HG03575 (cell line): ENCODE data around the gene LYRM1.
"Not testable (repeated sequence)": the region's sequence is repeated elsewhere in the genome, so short reads cannot be mapped to it uniquely, and the experiment has no call there.

Experiments
- ATAC-seq: cut with Tn5 transposase; IDR thresholded peaks from one replicate; pipeline ENCODE4 v1.9.1; 2021; ENCODE audit not compliant: unreplicated experiment, insufficient number of reproducible peaks, low FRiP score; ENCODE audit errors: extremely low read depth

The LYRM1 gene

GRCh38 chr16:20900299-20901067 lies at the start of gene LYRM1, which contains the start of gene DCUN1D3:
TSS of gene LYRM1 (plus strand) at chr16:20900771. CDS start at chr16:20915556, 14,785 bp downstream.
TSS of gene DCUN1D3 (minus strand) at chr16:20900358. CDS start at chr16:20862538, 37,820 bp downstream.
- ATAC-seq: no peak

GRCh38 chr16:20850981-20851380 lies 49.6 kb upstream of the LYRM1 start:
- ATAC-seq: no peak

GRCh38 chr16:20851601-20852000 lies 49.0 kb upstream of the LYRM1 start:
- ATAC-seq: no peak

- no peak for ATAC-seq
These were observed 47.4 kb upstream of the LYRM1 start for GRCh38 chr16:20853143-20853542.

- no peak for ATAC-seq
These were observed 46.5 kb upstream of the LYRM1 start for GRCh38 chr16:20853981-20854620.

- ATAC-seq: no peak
These were observed 45.6 kb upstream of the LYRM1 start for GRCh38 chr16:20854963-20855362.

GRCh38 chr16:20857281-20857680 lies 43.3 kb upstream of the LYRM1 start:
- ATAC-seq: no peak

GRCh38 chr16:20859229-20859628 lies 41.3 kb upstream of the LYRM1 start:
- ATAC-seq: no peak

GRCh38 chr16:20859699-20860098 lies 40.9 kb upstream of the LYRM1 start:
- no peak for ATAC-seq

- no peak for ATAC-seq
These were observed 40.2 kb upstream of the LYRM1 start for GRCh38 chr16:20860361-20860760.

- not testable (repeated sequence) for ATAC-seq
These were observed 39.6 kb upstream of the LYRM1 start for GRCh38 chr16:20860995-20861394.

- no peak for ATAC-seq
These were observed 38.2 kb upstream of the LYRM1 start for GRCh38 chr16:20862162-20862960.

GRCh38 chr16:20864376-20864775 lies 36.2 kb upstream of the LYRM1 start:
- not testable (repeated sequence) for ATAC-seq

- no peak for ATAC-seq
These were observed 35.0 kb upstream of the LYRM1 start for GRCh38 chr16:20865420-20866131.

GRCh38 chr16:20866145-20866772 lies 34.3 kb upstream of the LYRM1 start:
- ATAC-seq: no peak

- ATAC-seq: no peak
These were observed 33.8 kb upstream of the LYRM1 start for GRCh38 chr16:20866801-20867200.

- no peak for ATAC-seq
These were observed 33.0 kb upstream of the LYRM1 start for GRCh38 chr16:20867585-20867984.

GRCh38 chr16:20868890-20869289 lies 31.7 kb upstream of the LYRM1 start:
- ATAC-seq: no peak
